GM12801 (cell line): ENCODE results near the gene C20orf204.

Experiments
- CTCF ChIP-seq: IDR thresholded peaks from one replicate; pipeline ENCODE4 v1.5.1; 2011; ENCODE audit warnings: control low read depth; ENCODE audit not compliant: insufficient read length; ENCODE audit errors: extremely low read depth

The C20orf204 gene

GRCh38 chr20:64023361-64024140 lies 12.4 kb upstream of the C20orf204 start:
- TF ChIP-seq CTCF = no peak

- no peak for TF ChIP-seq CTCF
These were observed 11.6 kb upstream of the C20orf204 start for GRCh38 chr20:64024141-64024990.

- TF ChIP-seq CTCF = no peak
These were observed 10.7 kb upstream of the C20orf204 start for GRCh38 chr20:64025101-64025825.

GRCh38 chr20:64025826-64026412 lies 10.1 kb upstream of the C20orf204 start:
- TF ChIP-seq CTCF = no peak

GRCh38 chr20:64027981-64028685 lies 7.8 kb upstream of the C20orf204 start:
- no peak for TF ChIP-seq CTCF

GRCh38 chr20:64029293-64030117 lies 6.5 kb upstream of the C20orf204 start:
- no peak for TF ChIP-seq CTCF
